ENCODE results near the gene SPATA13.
"Not testable (repeated sequence)": the region's sequence is repeated elsewhere in the genome, so short reads cannot be mapped to it uniquely, and the experiment has no call there.

SPATA13 gene

DNA sequence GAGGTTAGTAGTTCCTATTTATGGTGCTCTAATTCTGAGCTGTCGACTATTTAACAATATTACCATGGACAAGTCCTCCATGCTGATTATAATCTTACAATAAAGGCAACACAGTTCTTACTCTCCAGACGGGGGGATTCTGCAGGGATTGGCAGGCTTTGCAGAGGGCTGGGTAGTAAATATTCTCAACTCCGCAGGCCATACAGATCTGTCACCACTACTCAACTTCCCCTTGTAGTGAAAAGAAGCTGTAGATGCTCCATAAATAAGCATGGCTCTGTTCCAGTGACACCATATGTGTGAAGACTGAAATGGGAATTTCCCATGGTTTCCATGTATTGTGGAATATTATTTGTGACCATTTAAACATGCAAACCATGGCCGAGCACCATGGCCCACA is 158.4 kb downstream of the SPATA13 start:
- DNase-seq = not testable (repeated sequence)

DNA sequence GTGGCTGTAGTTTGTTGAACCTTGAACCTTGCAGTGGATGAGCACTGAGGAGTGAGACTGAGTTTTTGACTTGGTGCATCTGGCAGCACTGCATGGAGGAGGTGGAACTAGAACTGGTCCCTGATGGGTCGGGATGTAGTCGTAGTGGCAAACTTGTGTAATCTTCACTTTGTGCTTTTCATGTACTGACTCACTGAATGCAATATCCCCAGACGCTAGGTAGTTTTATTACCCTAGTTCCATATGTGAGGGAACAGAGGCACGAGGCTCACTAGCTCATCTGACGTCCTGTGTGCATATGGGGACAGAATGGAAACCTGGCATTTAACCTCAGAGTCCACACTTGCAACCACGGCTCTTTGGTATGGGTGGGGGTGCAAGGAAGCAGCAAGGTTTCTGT is 159.1 kb downstream of the SPATA13 start:
- DNase-seq = not testable (repeated sequence)

DNA sequence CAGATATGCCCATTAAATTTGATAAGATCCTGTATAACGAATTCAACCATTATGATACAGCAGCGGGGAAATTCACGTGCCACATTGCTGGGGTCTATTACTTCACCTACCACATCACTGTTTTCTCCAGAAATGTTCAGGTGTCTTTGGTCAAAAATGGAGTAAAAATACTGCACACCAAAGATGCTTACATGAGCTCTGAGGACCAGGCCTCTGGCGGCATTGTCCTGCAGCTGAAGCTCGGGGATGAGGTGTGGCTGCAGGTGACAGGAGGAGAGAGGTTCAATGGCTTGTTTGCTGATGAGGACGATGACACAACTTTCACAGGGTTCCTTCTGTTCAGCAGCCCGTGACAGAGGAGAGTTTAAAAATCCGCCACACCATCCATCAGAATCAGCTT is 160.9 kb downstream of the SPATA13 start:
- DNase-seq = not testable (repeated sequence)

DNA sequence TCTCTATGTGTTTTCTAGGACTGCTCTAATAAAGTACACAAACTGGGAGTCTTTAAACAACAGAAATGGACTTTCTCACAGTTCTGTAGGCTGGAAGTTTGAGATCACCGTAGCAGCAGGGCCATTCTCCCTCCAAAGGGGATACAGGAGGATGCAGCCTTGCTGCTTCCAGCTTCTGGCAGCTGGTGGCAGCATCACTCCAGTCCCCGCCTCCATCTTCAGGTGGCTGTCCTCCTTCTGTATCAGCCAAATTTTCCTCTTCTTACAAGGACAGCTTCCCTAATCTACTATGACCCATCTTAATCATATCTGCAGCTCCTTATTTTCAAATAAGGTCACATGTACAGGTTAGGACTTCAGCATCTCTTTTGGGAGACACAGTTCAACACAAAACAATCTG is 161.9 kb downstream of the SPATA13 start:
- not testable (repeated sequence) for DNase-seq

DNA sequence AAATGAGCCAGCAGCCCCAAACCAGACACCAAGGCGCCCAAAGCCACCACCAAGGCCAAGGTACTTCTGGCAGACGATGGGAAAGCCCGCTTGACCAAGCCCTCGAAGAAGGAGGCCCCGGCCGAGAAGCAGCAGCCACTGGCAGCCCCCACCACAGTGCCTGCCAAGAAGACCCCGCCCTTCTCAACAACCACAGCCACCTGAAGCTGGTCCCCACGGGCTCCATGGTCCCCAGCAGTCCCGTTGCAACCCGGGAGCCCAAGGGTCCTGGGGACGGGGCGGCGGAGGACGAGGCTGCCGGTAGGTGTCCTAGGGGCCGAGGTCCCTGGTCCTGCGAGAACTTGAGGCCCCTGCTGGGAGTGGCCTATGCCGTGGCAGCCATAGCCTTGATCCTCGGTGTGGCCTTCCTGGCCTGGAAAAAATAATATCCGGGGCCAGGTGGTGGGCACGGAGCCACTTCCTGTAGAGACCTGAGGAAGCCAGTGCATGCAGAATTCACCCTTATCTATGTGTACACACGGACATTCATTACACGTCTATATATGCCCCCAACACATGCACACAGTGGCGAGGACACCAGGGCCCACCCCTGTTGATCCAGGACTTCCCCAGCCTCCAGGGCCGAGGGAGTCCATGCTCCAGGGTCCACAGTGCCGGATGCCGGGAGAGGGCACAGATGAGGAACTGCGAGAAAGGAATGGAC is 162.7 kb downstream of the SPATA13 start:
- no peak for DNase-seq

DNA sequence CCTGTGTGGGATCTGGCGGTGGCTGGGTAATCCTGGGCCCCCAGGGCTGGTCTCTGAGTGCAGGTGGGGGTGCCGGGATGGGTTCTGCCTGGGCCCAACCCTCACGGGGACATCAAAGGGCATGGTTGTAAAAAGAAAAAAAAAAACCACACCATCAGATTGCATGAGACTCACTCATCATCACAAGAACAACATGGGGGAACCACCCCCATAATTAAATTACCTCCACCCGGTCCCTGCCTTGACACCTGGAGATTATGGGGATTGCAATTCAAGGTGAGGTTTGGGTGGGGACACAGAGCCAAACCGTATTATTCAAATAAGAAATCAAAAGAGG is 163.2 kb downstream of the SPATA13 start:
- DNase-seq = no peak

DNA sequence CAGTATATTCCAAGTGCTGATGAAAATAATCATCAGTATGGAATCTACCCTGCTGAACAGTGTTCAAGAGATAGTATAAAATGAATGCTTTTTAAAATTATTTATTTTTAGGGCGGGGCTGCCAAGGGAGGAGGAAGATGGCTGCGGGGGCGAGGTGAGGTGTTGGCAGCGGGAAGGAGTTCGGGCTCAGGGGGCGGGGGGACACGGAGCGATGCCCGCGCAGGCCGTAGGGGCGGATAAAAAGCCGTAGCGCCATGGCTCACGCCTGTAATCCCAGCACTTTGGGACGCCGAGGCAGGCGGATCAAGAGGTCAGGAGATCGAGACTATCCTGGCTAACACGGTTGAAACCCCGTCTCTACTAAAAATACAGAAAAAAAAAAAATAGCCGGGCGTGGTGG is 167.1 kb downstream of the SPATA13 start:
- not testable (repeated sequence) for DNase-seq

DNA sequence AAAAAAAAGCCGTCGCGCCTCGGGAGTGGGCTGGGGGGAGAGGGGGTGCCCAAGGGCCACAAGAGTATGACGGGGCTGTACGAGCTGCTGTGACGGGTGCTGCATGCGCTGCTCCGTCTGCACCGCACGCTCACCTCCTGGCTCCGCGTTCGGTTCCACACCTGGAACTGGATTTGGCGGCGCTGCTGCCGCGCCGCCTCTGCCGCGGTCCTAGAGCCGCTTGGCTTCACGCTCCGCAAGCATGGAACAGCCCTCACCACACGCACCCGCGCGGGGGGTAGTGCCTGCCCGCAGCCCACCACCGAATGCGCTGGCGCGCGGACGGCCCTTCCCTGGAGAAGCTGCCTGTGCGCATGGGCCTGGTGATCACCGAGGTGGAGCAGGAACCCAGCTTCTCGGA is 167.6 kb downstream of the SPATA13 start:
- no peak for DNase-seq

DNA sequence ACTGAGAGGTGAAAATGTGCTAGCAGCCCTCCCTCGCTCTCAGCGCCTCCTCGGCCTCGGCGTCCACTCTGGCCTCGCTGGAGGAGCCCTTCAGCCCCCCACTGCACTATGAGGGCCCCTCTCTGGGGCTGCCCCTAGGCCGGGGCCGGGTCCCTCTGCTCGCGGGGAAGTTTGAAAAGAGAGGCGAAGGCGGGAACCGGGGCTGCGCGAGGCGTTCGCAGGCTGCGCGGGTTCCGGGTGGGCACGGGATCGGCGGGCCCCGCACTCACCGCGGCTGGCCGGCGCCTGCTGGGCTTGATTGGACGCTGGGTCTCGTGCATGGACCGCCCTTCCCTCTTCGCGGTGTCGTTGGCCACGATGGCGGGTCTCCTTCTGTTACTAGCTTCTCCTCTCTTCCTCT is 178.2 kb downstream of the SPATA13 start:
- DNase-seq = no peak

DNA sequence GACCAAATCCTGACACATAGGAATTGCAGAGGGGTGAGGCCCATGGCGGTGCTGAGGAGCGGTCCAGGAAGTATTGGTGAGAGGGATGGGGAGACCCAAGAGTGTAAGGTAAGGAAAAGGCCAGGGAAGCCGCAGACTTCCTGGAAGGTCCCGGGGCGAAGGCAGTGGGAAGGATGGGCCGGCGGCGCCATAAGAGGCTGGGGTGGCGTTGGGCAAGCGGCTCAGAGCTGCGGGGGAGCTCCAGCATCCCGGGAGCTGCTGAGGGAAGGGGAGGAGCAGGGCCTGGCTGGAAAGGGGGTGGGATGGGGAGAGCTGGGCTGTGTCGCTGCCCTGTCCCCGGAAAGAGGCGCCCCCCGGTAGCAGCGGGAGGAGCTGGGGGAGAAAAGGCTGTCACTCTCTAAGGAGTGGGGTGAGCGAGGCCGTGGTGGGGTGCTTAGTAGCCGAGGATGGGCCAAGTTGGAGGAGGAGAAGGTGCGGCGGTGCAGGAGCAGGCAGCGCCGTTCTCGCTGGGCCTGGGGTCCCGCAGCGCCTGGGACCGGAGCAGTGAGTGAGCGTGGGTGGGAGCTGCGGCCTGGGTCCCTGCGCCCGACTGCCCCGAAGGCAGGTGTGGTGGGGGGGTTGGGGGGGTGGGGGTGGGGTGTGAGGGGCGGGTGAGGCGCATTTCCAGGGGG is 179.6 kb downstream of the SPATA13 start:
- no peak for DNase-seq

DNA sequence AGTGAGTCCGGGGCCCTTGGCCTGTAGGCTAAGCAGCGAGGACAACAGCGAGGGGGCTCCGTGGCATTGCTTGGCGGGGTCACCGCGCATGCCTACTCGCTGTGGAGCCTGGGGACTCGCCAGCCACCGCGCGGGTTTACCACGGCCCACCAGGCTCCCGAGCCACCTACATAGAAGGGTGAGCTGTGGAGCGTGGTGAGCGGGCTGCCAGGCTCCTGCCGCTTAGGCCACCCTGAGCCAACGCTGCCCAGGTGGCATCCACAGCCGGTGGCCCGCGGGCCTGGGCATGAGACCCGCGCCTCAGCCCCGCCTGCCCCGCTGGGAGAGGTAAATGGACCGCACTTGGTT is 180.1 kb downstream of the SPATA13 start:
- DNase-seq = no peak

DNA sequence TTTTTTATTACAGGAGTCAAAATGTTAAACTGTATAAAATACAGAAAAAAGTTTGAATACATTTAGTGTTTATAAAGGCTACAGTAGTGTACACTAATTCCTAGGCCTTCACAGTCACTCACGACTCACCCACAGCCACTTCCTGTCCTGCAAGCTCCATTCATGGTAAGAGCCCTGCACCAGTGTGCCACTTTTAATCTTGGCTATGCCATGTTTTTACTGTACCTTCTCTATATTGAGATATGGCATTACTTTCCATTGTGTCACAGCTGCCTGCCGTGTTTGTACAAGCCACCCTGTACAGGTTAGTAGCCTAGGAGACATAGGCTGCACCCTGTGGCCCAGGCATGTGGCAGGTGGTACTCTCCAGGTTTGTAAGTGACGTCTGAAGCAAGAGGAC is 180.9 kb downstream of the SPATA13 start:
- no peak for DNase-seq

DNA sequence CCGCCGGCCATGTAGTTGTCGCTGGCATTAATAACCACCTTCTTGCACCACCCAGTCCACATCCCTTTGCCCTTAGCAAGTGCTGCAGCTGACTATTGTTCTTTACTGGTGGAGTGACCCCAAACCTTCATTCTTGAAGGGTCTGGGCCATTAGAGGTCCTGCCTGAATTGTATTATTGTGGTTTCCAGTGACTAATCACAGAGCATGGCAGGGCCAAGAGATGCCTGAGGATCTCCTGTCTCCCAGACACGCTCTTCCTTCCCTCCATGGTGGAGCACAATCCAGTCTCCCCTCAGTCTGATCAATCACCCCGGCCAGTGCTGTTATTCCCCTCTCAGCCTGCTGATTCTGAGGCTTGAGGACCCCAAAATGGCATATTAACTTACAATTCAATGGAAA is 187.9 kb downstream of the SPATA13 start:
- DNase-seq = no peak

DNA sequence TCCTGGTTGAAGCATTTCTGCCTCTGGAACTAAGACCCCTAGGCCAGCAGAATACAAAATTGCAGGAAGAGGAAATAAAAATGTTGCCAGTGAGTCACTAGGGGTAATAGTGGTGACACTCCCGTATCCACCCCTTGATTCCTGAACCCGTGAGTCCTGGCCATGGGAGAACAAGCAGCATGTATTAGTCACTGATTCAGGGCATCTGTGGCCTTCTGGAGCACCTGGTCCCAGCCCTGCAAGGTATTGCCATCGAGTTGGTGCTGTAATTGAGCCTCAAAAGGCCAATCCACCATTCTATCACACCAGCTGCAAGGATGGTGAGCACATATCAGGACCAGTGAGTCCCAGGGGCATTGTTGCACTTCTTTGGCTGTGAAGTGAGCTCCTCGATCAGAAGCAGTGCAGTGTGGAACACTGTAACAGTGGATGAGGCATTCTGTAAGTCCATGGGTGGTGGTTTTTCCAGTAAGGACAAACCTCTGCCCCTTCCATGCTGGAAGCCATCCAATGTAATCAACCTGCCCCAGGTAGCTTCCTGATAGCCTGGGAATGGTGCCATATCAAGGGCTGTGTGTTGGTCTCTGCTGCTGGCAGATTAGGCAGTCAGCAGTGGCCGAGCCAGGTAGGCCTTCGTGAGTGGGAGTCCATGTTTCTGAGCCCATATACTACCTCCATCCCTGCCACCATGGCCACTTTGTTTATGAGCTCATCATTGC is 188.4 kb downstream of the SPATA13 start:
- no peak for DNase-seq

DNA sequence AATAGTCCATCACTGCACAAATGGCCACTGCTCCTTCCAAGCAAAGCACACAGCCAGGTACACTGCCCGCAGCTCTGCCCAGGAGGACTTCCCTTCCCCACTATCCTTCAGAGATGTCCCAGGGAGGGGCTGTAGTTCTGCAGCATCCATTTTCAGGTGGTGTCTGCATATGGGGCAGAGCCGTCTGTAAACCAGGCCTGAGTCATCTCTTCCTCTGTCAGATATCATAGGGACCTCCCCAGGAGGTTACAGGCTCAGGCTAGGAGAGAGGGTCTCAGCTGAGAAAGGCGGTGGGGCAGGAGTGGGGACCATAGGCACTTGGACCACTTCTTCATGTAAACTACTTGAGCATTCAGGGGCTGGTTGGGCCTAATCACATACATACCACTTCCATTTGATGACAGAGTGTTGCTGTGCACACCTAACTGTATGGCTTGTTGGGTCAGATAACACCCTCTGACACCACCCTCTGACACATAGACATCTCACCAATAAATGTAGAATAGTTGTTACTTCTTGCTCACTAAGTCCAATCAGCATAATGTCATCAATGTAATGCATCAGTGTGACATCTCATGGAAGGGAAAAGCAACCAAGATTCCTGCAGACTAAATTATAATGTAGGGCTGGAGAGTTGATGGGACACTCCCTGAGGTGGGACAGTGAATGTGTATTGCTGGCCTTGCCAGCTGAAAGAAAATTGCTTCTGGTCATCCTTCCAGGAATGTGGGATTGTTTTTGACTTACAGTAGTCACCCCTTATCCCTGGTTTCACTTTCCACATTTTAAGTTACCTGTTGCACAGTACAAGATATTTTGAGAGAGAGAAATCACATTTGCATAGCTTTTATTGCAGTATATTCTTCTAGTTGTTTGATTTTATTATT is 189.5 kb downstream of the SPATA13 start:
- DNase-seq = not testable (repeated sequence)

DNA sequence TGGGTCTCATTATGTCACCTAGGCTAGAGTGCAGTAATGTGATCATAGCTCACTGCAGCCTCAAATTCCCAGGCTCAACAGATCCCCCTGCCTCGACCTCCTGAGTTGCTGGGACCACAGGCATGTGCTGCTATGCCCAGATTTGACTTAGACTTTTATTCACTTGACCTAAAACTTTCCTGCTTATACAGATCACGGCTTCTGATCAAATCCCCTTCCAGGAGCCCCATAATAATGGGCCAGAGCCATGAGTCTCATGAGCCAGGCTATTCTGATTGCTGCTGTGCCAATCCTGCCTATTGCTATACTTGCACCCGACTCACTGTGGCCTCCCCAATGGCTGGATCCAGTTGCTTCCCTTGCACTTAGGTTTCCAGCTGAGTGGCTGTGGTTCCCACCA is 190.9 kb downstream of the SPATA13 start:
- DNase-seq = no peak

DNA sequence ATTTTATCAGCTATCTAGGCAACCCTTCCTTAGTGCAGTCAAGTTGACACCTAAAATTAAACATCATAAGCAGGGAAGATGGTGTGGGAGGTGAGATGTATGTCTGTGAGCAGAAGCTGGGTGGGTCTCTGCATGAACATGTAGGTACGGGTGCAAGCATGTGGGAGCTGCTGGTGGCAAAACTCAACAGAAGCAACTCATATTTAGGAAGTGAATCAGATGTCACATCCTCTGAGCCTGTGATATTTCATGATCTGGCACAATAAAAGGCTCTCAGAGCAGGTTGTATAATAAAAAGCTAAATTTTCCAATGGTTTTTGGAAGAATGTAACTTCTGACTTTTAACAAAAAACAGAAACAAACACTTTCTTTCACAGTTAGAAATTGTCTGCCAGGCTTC is 193.2 kb downstream of the SPATA13 start:
- no peak for DNase-seq

DNA sequence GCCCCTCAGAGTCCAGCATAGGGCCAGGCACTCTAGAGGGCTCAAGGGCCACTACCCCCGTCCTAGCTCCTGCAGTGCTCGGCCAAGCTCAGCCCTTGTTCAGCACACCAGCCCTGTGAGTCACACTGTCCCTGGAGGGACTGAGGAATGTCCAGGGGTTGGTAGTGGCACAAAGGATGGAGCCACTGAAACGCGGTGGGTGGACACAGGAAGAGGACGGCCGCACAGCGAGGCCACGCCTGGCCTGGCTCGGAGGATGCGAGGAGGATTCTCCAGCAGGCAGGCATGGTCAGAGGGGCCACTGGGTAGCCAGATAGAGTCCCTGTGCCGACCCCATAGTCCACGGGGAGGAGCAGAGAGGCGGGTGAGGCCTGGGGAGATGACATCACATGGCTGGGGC is 194.6 kb downstream of the SPATA13 start:
- DNase-seq = no peak

DNA sequence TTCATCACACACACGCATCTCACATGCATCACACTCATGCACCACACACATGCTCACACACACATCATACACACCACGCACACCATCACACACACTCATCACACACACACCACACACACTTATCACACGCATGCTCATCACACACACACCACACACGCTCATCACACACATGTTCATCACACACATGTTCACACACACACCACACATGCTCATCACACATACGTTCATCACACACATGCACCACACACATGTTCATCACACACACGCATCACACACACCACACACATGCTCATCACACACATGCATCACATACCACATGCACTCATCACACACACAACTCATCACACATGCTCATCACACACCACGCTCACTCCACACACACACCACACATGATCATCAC is 195.8 kb downstream of the SPATA13 start:
- no peak for DNase-seq
